GM18502 (cell line): ENCODE measurements around the gene ZFAND6.
"Not testable (repeated sequence)": the region's sequence is repeated elsewhere in the genome, so short reads cannot be mapped to it uniquely, and the experiment has no call there.

ENCODE experiments used
- ATAC-seq: cut with Tn5 transposase; IDR thresholded peaks from one replicate; pipeline ENCODE4 v1.9.1; 2021; ENCODE audit warnings: mild to moderate bottlenecking; ENCODE audit not compliant: unreplicated experiment, poor library complexity

ZFAND6 gene

GRCh38 chr15:80045219-80045618 lies 14.3 kb upstream of the ZFAND6 start:
- ATAC-seq = not testable (repeated sequence)

GRCh38 chr15:80049046-80049445 lies 10.4 kb upstream of the ZFAND6 start:
- ATAC-seq = no peak

GRCh38 chr15:80052597-80053304 lies 6.7 kb upstream of the ZFAND6 start:
- ATAC-seq = no peak

GRCh38 chr15:80055933-80056332 lies 3.5 kb upstream of the ZFAND6 start:
- no peak for ATAC-seq

GRCh38 chr15:80058044-80058443 lies 1.4 kb upstream of the ZFAND6 start:
- no peak for ATAC-seq

- peak; percentile 58 for ATAC-seq
These were observed 395 bp downstream of the ZFAND6 start for GRCh38 chr15:80059786-80060355.

GRCh38 chr15:80060356-80061006 lies 1.0 kb downstream of the ZFAND6 start:
- no peak for ATAC-seq

- no peak for ATAC-seq
These were observed 2.1 kb downstream of the ZFAND6 start for GRCh38 chr15:80061582-80061981.

GRCh38 chr15:80066912-80067311 lies 7.4 kb downstream of the ZFAND6 start:
- no peak for ATAC-seq

GRCh38 chr15:80068578-80068977 lies 9.1 kb downstream of the ZFAND6 start:
- ATAC-seq = no peak

GRCh38 chr15:80070840-80071239 lies 11.4 kb downstream of the ZFAND6 start:
- no peak for ATAC-seq

- no peak for ATAC-seq
These were observed 12.2 kb downstream of the ZFAND6 start for GRCh38 chr15:80071652-80072051.

GRCh38 chr15:80072285-80072994 lies 13.0 kb downstream of the ZFAND6 start:
- peak; percentile 74 for ATAC-seq

- no peak for ATAC-seq
These were observed 13.7 kb downstream of the ZFAND6 start for GRCh38 chr15:80073197-80073596.

GRCh38 chr15:80076321-80077318 lies 17.1 kb downstream of the ZFAND6 start:
- ATAC-seq = no peak

GRCh38 chr15:80081390-80081789 lies 21.9 kb downstream of the ZFAND6 start:
- no peak for ATAC-seq

- ATAC-seq = no peak
These were observed 27.6 kb downstream of the ZFAND6 start for GRCh38 chr15:80087104-80087503.

GRCh38 chr15:80090041-80090440 lies 30.6 kb downstream of the ZFAND6 start:
- ATAC-seq = no peak

GRCh38 chr15:80090879-80091503 lies 31.5 kb downstream of the ZFAND6 start:
- no peak for ATAC-seq
